Kasumi-1 (cell line): ENCODE data around the gene CISH.

ENCODE experiments used
- DNase-seq, 2 experiments: peaks; one replicate each; lab custom pipeline; 2025; lab: John Stamatoyannopoulos, UW

CISH gene

GRCh38 chr3:50599115-50599715, 12.4 kb downstream of the CISH start:
- no peak for DNase-seq

GRCh38 chr3:50594253-50594785, 17.3 kb downstream of the CISH start:
- DNase-seq, result no peak

- DNase-seq, result peak; percentile 49 to 65
These were observed 19.0 kb downstream of the CISH start for GRCh38 chr3:50592568-50592967.

- DNase-seq, result no peak
These were observed 20.3 kb downstream of the CISH start for GRCh38 chr3:50591196-50591741.

DNA sequence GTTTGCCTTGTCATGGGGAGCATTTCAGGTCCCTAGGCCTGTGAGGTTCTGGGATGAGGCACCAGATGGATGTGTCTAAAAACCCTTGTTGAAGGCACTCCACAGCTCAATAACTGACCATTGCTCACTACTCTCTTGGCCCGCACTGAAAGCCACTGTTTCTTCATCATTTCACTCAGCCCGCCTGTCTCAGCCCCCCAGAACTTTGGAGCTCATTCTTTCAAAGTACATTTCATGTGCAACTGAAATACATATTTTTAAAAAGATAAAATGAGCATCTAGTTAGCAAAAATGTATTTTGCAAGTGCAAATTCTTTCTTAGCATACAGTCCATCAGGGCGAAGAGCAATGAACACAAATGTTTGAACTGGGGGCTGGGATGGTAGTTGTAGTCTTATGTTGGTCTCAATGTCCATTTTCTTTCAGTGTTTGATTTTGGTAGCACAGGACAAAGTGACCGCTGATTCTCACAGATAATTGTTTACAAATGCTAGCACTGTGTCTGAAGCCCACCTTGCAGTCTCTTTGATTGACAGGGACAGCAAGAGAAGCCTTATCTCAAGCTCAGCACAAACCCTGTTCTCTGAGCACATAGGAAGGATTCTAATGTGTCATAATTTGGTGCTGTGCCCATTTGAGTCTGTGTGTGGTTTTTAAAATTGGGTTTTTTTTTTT, 22.7 kb downstream of the CISH start:
- DNase-seq, result no peak

DNA sequence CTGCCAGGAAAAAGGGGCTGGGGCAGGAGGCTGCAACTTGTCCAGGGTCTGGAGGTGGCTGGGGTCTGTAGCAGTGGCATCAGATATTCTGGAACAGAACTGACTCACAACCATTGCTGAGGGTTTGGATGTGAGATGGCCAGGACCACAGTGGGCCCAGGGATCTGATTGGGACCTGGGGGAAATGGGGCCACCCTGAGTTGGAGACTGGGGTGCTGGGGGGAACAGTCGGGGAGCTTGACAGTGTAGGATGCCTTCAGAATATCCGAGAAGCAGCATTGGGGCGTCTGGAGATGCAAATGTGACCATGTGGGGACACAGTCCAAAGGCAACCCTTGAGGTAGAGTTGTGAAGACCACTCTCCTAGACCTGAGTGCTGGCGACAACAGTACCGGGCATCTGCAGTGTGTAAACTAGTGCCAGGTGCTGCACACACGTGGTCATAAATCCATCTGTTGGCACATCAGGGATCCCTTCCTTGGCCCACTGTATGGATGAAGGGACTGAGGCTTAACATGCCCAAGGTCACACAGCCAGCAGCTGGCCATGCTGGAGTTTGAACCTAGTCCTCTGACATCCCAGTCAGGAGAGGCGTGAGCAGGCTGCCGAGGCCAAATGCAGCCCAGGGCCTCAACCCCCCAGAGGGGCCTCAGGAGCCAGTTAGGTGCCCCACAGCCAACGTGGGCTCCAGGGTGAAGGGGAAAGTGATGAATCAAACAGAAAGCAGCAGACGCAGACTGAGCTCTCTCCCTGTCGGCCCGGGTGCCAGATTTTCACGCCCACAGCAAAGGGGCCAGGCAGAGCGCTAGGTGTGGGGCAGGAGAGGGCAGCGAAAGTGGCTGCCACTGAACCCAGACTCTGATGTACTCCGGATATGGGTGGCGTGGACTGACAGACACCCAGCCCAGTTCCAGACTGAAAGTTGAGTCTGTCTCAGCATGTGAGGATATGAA, 23.5 kb downstream of the CISH start:
- DNase-seq, result no peak

DNA sequence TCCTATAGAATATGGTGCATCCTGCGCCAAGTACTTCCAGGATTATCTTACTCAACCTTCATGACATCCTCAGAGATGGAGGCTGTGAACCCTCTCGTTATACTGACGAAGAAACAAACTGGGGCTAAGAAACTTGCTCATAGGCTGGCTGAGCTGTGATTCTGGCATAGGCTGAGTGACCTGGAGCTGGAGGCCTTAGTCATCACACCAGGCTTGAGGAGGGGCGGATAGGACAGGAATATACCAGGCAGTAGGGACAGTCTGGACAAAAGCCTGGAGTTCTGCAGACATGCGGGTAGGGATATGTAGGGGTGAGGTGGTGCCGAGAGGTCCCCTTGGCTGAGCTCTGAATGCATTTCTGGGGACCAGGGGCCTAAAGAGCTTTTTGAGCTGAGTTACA, 24.2 kb downstream of the CISH start:
- DNase-seq, result no peak

DNA sequence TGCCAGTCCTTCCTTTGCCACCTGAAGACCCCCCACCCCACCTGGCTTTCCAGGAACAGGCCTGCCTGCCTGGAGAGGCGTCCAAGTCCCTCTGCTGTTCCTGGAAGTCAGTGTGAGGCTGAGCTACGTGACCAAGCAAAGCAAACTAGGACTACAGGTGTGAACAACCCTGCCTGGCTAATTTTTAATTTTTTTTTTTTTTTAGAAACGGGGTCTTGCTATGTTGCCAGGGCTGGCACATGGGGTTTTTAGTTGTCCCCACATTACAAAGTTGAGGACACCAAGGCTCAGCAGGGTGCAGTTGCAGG, 24.9 kb downstream of the CISH start:
- DNase-seq, result no peak

DNA sequence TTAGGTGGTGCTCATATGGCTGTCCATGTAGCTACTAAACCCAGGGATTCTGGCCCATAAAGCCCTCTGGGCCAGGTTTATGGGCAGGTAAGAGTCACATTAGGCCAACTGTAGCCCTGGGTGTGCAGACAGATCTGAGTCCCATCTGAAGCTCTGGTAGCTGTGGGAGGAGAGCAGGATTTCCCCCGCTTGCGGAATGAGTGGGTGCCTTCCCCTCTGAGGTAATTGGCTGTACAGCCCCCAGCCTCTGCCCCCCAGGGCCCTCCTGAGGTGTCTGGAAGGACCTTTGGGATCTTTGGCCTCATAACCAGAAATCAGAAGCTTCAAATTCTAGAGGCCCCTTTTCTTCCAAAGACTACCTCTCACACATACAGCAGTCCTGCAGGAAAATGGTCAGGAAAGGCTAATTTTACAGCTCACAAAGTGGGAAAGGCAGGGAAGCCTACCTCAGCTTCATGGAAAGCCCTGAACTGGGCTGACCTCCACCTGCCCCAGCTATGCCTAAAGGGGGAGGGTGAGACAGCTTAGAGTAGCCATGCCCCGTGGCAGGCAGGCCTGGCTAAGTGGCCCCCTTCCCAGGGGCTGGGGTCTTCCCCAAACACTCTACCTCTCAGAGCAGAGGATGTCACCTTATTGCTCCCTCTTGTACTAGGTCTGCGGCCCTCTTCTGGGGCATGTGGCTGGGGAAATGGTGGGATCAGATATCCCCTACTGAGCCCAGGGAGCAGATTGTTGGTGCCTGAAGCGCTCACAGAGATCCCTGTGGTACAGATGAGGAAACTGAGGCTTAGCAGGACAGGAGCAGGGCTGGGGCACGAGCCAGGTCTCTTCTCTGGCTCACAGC, 25.4 kb downstream of the CISH start:
- DNase-seq, result no peak

DNA sequence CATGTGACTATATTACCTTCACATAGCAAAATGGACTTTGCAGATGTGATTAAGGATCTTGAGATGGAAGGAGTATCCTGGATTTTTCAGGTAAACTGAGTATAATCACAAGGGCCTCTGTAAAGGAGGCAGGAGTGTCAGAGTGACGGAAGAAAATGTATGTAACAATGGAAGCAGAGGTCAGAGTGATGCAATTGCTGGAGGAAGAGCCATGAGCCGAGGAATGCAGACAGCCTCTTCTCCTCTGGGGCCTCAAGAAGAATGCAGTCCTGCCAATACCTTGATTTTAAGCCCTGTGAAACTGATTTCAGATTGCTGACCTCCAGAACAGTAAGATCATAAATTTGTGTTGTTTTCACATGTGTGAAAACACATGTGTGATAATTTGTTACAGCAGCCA, 27.2 kb downstream of the CISH start:
- no peak for DNase-seq

GRCh38 chr3:50583897-50584296, 27.7 kb downstream of the CISH start:
- no peak for DNase-seq

DNA sequence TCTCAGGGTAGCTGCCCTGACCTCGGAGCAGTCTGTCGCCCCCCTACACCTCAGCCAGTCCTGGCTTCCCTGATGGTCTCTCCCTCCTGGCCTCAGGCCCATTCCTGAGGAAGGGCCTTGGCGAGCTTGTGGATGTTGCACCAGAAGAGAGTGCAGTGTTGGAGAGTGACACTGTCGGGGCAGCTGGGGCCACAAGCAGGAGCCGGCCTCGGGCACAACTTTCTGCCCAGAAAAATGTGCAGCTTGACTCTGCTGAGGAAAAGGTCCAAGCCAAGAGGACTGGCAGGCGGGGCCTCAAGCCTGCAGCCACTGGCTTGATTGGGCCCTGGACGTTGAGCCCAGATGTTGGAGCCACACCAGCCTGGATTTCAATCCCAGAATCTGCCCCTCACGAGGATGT, 29.5 kb downstream of the CISH start:
- no peak for DNase-seq

GRCh38 chr3:50581459-50581842, 30.1 kb downstream of the CISH start:
- DNase-seq, result no peak

DNA sequence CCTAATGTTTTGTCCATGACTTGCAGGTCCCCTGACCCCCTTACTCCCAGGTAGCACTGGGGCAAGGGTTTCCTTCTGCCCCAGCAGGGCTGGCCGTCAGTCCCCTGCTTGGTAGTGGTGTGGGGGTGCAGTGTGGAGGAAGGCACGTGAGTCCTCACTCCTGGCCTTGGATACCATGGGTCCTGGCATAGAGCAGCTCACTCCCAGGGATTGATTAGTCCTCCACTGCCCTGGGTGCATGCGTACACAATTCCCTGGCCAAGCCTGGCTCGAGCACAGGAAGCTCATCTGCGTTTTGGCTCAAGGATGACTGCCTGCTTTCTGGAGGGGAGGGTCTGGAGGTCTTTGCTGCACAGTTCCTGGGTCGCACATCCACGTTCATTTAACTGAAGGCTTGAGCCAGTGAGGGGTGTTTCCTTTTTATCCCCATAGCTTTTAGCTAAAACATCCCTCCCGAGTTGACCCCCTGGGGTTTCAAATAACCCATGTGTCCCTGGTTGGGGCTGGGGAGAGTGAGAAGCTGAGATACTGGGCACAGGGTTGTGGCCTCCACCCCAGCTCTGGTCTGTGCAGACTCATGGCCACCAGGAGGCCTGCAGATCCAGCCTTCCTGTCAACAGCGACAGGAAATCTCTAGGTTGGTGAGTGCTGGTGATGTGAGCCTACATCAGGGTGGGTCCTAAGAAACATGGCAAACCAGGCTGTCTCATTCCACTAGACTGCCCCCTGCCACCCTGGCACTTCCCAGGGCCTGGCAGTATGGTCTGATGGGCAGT, 30.7 kb downstream of the CISH start:
- DNase-seq, result no peak

DNA sequence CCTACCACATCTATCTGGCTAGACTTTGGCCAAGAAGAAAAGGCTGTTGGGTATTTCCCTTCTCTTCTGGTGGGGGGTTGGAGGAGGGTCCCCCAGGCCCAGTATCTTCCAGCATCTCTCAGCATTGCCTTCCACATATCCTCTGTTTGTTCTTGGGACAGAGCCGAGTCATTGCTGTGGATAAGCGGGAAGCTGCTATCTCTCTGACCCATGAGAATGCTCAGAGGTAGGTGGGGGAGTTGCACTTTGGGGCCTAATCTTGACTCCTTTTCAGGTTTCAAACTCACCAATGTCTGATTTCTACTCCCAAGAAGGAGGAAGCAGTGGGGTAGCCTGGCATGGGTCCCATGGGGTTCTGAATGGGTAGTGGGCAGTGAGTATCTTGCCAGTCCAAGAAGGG, 34.2 kb downstream of the CISH start:
- no peak for DNase-seq

- DNase-seq, result no peak
These were observed 36.2 kb downstream of the CISH start for GRCh38 chr3:50575372-50575771.

DNA sequence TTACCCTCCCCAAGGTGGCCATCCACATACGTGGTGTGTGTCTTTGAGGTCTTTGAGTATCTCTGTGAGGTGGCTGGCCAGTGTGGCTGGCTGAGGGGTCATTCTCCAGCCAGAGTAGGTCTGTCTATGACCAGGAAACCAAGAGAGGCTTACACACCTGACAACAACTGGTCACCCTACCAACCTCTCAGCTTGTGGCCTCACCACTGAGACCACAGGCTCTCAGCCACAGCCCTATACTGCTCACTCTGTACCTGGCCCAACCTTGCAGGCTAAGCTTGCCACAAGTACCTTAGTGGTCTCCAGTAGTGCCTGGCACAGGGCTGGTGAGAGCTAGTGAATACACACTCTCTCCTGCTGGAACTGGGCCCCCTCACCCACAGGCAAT, 37.1 kb downstream of the CISH start:
- no peak for DNase-seq

GRCh38 chr3:50573566-50574443, 37.8 kb downstream of the CISH start:
- no peak for DNase-seq

DNA sequence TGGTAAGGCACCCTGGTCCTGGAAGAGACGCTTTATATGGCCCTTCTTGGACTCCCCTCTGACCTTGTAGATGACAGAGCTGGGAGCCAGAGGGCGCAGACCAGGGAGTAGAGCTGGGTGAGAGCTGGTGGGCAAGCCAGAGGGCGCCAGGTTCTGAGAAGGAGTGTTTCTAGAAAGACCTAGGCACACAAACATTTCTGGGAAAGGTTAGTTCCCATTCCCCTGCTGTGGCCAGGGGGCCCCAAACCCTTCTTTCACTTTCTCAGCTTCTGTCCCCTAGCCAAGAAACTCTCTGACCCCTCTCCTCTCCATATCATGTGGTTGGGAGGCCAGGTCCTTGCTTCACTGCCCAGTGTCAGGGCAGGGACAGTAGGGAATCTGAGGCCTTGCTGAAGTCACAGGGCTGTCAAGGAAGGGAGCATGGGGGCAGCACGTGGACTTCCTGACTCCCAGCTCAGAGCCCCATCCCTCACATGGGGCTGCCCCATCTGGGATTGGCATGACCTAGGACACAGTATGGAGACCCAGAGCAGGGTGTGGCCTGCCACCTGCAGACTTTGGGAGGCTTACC, 38.7 kb downstream of the CISH start:
- no peak for DNase-seq

DNA sequence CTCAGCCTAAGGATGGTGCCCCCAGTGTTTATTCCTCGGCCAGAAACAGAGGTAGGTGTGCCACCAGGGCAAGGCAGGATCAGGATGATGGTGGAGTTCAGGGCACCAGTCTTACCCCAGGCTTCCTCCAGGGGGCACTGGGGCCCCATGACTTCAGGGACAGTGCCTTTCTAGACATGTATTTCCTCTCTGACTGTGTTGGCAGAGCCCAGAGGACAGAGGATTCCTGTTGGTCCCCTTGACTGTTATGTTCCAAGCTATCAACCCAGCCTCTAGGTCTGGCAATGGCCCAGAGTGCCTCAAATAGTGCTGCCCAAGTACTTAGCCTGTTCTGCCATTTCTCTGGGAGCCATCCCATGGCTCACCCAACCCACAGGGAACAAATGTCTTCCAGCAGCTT, 39.4 kb downstream of the CISH start:
- DNase-seq, result peak; percentile 85 to 89
